ENCODE data around the gene RAC2.

- TF ChIP-seq POLR2AphosphoS5 (IDR thresholded peaks at IDR 0.05) (no peak), CTCF (IDR thresholded peaks at IDR 0.05) (no peak), EP300 (IDR thresholded peaks at IDR 0.05) (no peak), POLR2A (IDR thresholded peaks at IDR 0.05) (no peak)
Observed at GRCh38 chr22:37194750-37195149, 49.3 kb downstream of the RAC2 start.
